Embryonic facial prominence (tissue), 1 donor: ENCODE measurements around the gene PIH1D2.
A peak's percentile ranks its signal among the peaks of the same experiment; 100 is the strongest.
"Not testable (repeated sequence)": the region's sequence is repeated elsewhere in the genome, so short reads cannot be mapped to it uniquely, and the experiment has no call there.

Source experiments
- DNase-seq: peaks from one replicate; pipeline ENCODE4 v3.0.0-alpha.2; 2016; ENCODE audit errors: extremely low spot score

The PIH1D2 gene, protein sequence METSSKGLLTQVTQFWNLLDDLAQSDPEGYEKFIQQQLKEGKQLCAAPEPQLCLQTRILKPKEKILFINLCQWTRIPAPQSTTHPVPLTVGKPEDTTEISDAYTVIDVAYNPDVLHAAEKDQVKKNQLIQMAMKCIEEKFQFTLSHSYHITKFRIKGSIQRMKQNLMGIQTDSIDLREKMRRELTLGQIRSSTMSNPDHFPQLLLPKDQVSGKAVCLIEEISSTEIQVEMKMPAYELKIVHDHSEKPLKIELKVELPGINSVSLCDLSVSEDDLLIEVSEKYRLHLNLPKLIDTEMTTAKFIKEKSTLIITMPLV

GRCh38 chr11:112073941-112074811 lies at the start of gene PIH1D2, which contains the start of gene NKAPD1:
PIH1D2 (minus strand) TSS chr11:112074017; CDS start chr11:112073174, 843 bp downstream.
NKAPD1 (plus strand) TSS chr11:112074299; CDS start chr11:112075575, 1,276 bp downstream.
- DNase-seq = peak; percentile 88

- no peak for DNase-seq
These were observed 49.3 kb upstream of the PIH1D2 start for GRCh38 chr11:112123129-112123528.

DNA sequence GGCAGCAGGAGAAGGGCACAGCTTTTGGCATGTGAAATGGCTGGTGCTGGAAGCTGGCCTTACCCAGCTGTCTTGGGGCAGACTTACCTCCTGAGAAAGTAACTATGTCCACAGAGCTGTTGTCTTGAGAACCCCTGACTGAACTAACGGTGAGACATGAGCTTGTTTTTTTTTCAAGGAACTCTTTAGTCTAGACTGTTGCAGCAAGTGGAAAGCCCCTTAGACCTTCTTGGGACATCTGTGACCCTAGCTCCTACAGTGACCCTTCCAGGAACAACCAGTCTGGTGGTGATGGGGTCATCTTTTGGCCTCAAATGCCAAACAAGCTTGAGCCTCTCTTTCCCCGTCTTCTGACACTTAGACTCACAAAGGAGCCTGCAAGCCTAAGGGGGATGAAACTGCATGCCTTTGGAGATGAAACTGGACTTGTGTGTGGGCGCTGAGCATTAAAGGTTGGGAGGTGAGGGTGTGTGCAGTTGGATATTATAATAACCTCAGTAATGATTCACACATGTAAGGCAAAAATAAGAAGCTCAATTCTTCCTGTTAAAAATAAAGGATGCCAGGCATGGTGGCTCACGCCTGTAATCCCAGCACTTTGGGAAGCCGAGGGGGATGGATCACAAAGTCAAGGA lies 48.3 kb upstream of the PIH1D2 start:
- DNase-seq = no peak

DNA sequence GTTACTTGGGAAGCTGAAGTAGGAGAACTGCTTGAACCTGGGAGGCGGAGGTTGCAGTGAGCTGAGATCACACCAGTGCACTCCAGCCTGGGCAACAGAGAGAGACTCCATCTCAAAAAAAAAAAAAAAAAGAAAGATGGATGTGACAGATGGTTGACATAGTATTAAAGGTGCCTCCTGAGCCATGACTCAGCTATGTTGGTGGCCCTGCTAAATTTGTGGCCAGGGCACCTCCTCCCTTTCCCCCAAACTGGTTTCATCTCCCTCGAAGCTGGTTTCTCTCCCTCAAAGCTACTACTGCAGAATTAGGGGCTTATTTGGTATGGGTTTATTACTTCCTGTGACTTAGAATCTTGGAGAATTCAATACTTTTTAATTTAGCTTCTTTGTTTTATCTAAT lies 44.4 kb upstream of the PIH1D2 start:
- DNase-seq = no peak

DNA sequence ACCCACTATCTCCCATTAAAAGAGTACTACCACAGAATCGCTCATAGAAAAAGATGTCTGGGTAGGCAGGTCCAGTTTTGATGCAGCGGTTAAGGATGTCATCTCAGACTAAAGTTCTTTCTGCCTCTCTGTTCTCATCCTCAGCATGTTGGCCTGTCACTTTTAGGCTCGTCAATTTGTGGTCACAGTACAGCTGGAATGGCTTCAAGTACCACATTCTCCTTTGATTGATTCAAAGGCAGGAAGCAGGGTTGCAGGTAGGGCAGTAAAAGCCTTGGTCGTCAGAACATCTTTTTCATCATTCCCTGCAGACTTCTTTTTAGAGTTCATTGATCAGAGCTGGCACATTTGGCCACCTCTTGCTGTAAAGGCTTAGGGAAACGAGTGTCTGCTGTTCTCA lies 41.6 kb upstream of the PIH1D2 start:
- no peak for DNase-seq

GRCh38 chr11:112114460-112114859 lies 40.6 kb upstream of the PIH1D2 start:
- DNase-seq = no peak

- peak; percentile 73 for DNase-seq
These were observed 40.0 kb upstream of the PIH1D2 start for GRCh38 chr11:112113539-112114457.

GRCh38 chr11:112106070-112106469 lies 32.3 kb upstream of the PIH1D2 start:
- DNase-seq = no peak

GRCh38 chr11:112103446-112103845 lies 29.6 kb upstream of the PIH1D2 start:
- DNase-seq = no peak

DNA sequence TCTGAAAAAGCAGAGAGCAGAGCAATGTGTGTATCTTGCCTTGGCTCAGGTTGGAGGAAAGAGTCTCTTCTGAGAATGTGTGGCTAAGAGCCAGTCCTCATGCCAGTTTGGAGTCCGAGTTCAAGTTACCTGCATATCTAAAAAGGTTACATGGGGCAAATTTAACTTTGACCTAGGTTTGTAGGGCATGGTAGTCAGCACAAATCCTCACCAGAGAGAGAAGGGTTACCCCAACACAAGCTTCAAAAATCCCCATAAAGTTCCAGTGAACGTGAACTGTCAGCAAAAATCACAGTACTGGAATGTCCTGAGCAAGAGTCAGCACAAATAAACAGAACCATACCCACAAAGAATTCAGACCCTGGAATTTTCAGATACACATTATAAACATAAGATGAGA lies 26.6 kb upstream of the PIH1D2 start:
- DNase-seq = no peak

DNA sequence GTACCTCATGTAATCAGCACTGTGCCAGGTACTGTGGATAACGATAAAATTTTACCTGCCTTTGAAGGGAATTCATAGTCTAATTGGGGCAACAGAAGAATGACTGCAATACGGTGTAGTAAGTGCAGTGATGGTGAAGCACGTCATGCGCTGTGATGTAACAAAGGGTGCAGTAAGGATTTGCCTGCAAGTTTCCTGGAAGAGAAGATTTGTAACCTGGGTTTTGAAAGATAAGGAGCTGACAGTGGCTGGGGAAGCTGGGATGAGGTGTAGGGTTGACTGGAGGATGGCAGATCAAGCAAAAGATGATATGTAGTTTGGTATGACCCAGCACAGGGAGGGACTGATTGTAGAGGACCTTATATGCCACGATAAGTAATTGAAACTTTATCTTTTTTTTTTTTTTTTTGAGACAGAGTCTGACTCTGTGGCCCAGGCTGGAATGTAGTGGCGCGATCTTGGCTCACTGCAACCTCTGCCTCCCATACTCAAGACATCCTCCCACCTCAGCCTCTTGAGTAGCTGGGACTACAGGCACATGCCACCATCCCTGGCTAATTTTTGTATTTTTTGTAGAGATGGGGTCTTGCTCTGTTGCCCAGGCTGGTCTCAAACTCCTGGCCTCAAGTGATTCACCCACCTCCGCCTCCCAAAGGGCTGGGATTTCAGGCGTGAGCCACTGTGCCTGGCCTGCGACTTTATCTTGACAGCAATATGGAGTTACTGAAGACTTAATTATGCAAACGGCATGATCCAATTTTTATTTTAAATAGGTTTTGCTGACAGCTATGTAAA lies 24.1 kb upstream of the PIH1D2 start:
- no peak for DNase-seq

DNA sequence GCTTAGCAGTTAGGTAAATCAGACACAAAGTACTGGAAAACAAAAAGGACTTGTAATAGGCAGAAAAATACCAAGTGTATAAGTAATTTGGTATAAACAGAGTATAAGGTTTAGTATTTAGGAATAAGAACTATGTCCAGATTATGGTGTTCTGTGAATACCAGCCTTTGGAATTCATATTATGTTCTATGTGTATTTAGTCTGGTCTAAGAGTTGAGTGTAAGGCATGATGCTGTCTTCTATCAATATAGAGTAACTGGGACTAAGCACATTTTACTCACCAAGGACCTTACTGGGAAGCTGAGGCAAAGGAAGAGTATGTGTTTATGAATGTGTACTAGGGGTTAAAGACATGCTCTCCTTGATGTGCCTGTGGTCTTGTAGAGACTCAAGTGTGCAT lies 22.4 kb upstream of the PIH1D2 start:
- no peak for DNase-seq

DNA sequence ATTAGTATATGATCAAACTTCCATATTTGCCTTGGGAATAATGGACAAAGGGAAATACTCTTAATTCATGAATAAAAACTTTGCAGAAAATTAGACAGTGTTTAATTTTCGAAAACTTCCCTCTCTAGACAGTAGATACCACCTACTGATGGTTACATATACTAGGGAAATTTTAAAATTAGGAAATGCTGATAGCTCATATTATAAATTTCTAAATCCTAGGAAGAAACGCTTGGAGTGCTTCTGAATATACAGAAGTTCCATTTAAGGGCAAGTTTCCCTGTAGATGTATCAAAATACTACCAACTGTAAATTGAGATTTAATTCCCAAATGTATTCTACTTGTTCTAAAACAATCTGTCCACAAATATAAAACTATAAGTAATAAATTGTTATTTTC lies 21.5 kb upstream of the PIH1D2 start:
- DNase-seq = not testable (repeated sequence)

GRCh38 chr11:112087212-112087611 lies 13.4 kb upstream of the PIH1D2 start:
- DNase-seq = no peak

- DNase-seq = peak; percentile 97
These were observed 12.8 kb upstream of the PIH1D2 start, which contains the start of the genes SDHD and TIMM8B for GRCh38 chr11:112086422-112087191. SDHD (plus strand) TSS chr11:112086873; CDS start chr11:112086908, 35 bp downstream. TIMM8B (minus strand) TSS chr11:112086756; CDS start chr11:112086723, 33 bp downstream.

DNA sequence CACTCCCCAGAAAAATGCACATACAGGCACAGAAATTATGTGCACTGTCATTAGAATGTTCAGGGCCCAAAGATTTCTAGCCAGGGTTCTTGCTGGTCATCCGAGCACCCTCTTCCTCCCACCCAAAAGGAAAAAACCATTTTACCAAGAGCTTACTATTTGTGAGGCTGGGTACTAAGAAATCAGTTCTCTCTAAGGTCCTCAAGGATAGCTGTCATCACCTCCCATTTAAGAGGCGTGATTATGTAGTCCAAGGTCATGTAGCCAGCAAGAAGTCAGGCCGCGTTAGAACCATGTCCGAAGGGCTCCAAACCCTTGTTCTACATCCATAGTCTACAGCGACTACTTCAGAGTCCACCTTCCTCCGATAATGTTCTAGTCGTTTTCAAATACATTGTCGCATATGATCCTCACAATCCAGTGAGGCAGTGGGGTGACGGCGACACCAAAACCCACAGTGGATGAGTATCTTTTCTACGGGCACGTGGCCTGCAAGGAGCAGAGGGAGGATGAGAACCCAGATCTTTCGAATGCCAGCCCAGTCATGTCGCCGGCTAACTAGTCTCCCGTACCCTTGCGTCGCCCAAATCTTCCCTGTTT lies 12.1 kb upstream of the PIH1D2 start:
- no peak for DNase-seq

DNA sequence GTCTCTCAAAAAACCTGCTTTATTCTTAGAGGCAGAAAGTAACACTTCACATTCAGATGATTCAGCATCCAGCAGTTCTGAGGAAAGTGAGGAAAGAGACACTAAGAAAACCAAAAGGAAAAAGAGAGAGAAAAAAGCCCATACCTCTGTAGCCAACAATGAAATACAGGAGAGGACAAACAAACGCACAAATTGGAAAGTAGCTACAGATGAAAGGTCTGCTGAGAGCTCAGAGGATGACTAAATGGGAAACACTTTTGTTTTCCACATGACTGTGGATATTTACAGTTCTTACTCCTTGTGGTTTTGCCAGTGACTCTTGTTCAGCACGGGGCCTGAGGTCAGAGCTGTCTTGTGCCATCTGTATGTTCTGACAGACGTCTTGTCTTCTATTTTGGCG lies 8.9 kb upstream of the PIH1D2 start:
- no peak for DNase-seq

- no peak for DNase-seq
These were observed 10.9 kb downstream of the PIH1D2 start for GRCh38 chr11:112062923-112063322.

GRCh38 chr11:112058103-112058502 lies 15.7 kb downstream of the PIH1D2 start:
- no peak for DNase-seq
